Measurements from ENCODE around the gene ACMSD.

- no peak for TF ChIP-seq CTCF (conservative IDR thresholded peaks at IDR 0.05; ENCODE audit: low read depth, low read length)
- no peak for TF ChIP-seq EZH2 (IDR thresholded peaks at IDR 0.05; ENCODE audit: low read length, unreplicated experiment)
- TF ChIP-seq EZH2phosphoT487 (IDR thresholded peaks at IDR 0.05; ENCODE audit: borderline replicate concordance, low read length): no peak
These were observed 107.7 kb downstream of the ACMSD start for GRCh38 chr2:134946073-134946472.

Measured in PC-3 (cell line).